HEK293 (cell line): Measurements from ENCODE around the gene ARL14.

Experiments
- CTCF ChIA-PET: fragments of 350-600 bp; formaldehyde crosslinking; extraction: SDS; loops from one replicate; lab custom pipeline; 2021; ENCODE audit warnings: antibody characterized with exemption; lab: Yijun Ruan, JAX
- POLR2A ChIA-PET: fragments of 300-600 bp; formaldehyde crosslinking; extraction: SDS; loops from one replicate; lab custom pipeline; 2020; ENCODE audit warnings: antibody characterized with exemption, inconsistent platforms; lab: Yijun Ruan, JAX
- H3K27ac ChIP-seq: fragments of 200-500 bp; sonication (Bioruptor generic); 2 replicates; pipeline ENCODE4 v1.5.1; 2014; ENCODE audit warnings: low read depth, low read length, control low read depth, inconsistent platforms; ENCODE audit errors: extremely low read depth
- H3K36me3 ChIP-seq, 2 experiments: fragments of 200-500 bp in 1 of 2; sonication (Bioruptor generic) in 1 of 2; 1 replicate in 1 of 2; 2 replicates in 1 of 2; pipeline ENCODE4 v1.5.1; 2014 to 2017; ENCODE audit warnings: inconsistent platforms in 2 of 2, low read length in 2 of 2; ENCODE audit not compliant: control insufficient read depth in 2 of 2, insufficient read depth in 1 of 2
- H3K4me1 ChIP-seq: fragments of 200-500 bp; sonication (Bioruptor generic); 2 replicates; pipeline ENCODE4 v1.5.1; 2014; ENCODE audit warnings: mild to moderate bottlenecking, low read length, inconsistent platforms; ENCODE audit not compliant: control insufficient read depth, insufficient read depth
- H3K4me3 ChIP-seq: 2 replicates; pipeline ENCODE4 v1.5.1; 2011; ENCODE audit warnings: low read depth, mild to moderate bottlenecking, control low read depth, low read length, moderate library complexity
- H3K9me3 ChIP-seq: fragments of 200-500 bp; sonication (Bioruptor generic); 2 replicates; pipeline ENCODE4 v1.5.1; 2014; ENCODE audit warnings: low read depth, low read length, inconsistent platforms; ENCODE audit not compliant: control insufficient read depth, insufficient read depth
- CTCF ChIP-seq: fragments of 450-650 bp; formaldehyde crosslinking; IDR thresholded peaks from 2 replicates; pipeline ENCODE4 v1.5.1; 2016; ENCODE audit warnings: missing biosample characterization, missing genetic modification characterization
- MEIS1 ChIP-seq: sonication (generic); formaldehyde crosslinking; IDR thresholded peaks from 2 replicates; pipeline ENCODE4 v1.8.1; 2022; ENCODE audit warnings: missing genetic modification reagents, mild to moderate bottlenecking, borderline replicate concordance
- PRDM2 ChIP-seq: fragments of 450-650 bp; formaldehyde crosslinking; IDR thresholded peaks from 2 replicates; pipeline ENCODE4 v1.5.1; 2016; ENCODE audit warnings: missing biosample characterization, missing genetic modification characterization, borderline replicate concordance
- REST ChIP-seq: fragments of 450-650 bp; formaldehyde crosslinking; IDR thresholded peaks from 2 replicates; pipeline ENCODE4 v1.5.1; 2016; ENCODE audit warnings: missing biosample characterization, missing genetic modification characterization
- SALL2 ChIP-seq: fragments of 450-650 bp; formaldehyde crosslinking; IDR thresholded peaks from 2 replicates; pipeline ENCODE4 v1.5.0; 2017; ENCODE audit warnings: missing biosample characterization, mild to moderate bottlenecking, missing genetic modification characterization, borderline replicate concordance
- ZEB2 ChIP-seq: fragments of 450-650 bp; formaldehyde crosslinking; IDR thresholded peaks from 2 replicates; pipeline ENCODE4 v1.5.1; 2016; ENCODE audit warnings: missing biosample characterization, missing genetic modification characterization
- ZNF148 ChIP-seq: fragments of 450-650 bp; formaldehyde crosslinking; IDR thresholded peaks from 2 replicates; pipeline ENCODE4 v1.5.0; 2017; ENCODE audit warnings: missing biosample characterization, missing genetic modification characterization, borderline replicate concordance
- ZNF266 ChIP-seq: fragments of 450-650 bp; formaldehyde crosslinking; IDR thresholded peaks from 2 replicates; pipeline ENCODE4 v1.5.1; 2016; ENCODE audit warnings: missing biosample characterization, missing genetic modification characterization, low read depth
- ZNF610 ChIP-seq: fragments of 450-650 bp; formaldehyde crosslinking; IDR thresholded peaks from 2 replicates; pipeline ENCODE4 v1.5.1; 2016; ENCODE audit warnings: missing biosample characterization, missing genetic modification characterization, borderline replicate concordance
- ZNF660 ChIP-seq: fragments of 450-650 bp; IDR thresholded peaks from 2 replicates; pipeline ENCODE4 v1.5.1; 2018; ENCODE audit warnings: missing biosample characterization, mild to moderate bottlenecking, missing genetic modification characterization
- ZNF670 ChIP-seq: fragments of 450-650 bp; formaldehyde crosslinking; IDR thresholded peaks from 2 replicates; pipeline ENCODE4 v1.5.1; 2016; ENCODE audit warnings: missing biosample characterization, missing genetic modification characterization, low read depth
- ZNF776 ChIP-seq: fragments of 450-650 bp; formaldehyde crosslinking; IDR thresholded peaks from 2 replicates; pipeline ENCODE4 v1.5.0; 2017; ENCODE audit warnings: missing biosample characterization, missing genetic modification characterization, borderline replicate concordance
- ZSCAN16 ChIP-seq: fragments of 450-650 bp; formaldehyde crosslinking; IDR thresholded peaks from 2 replicates; pipeline ENCODE4 v1.5.1; 2016; ENCODE audit warnings: missing biosample characterization, missing genetic modification characterization
- ZSCAN4 ChIP-seq: fragments of 450-650 bp; formaldehyde crosslinking; IDR thresholded peaks from 2 replicates; pipeline ENCODE4 v1.5.1; 2017; ENCODE audit warnings: missing biosample characterization, missing genetic modification characterization

ARL14 gene

GRCh38 chr3:160722331-160722730, 45.4 kb downstream of the ARL14 start:
- TF ChIP-seq ZNF610: no peak
- no peak for TF ChIP-seq ZNF148
- TF ChIP-seq ZNF660 (tag by site-specific recombination): no peak
- CTCF ChIA-PET: no interaction called here

GRCh38 chr3:160725338-160725737, 48.4 kb downstream of the ARL14 start:
- POLR2A ChIA-PET: no interaction called here
- Histone ChIP-seq H3K4me1 (no peaks in the 10 kb centered on the region), H3K27ac (no peak overlapping the region)

More at GRCh38 chr3:160722331-160722730, 45.4 kb downstream of the ARL14 start:
- no peak overlapping the region for H3K4me3 ChIP-seq
- H3K27ac ChIP-seq: no peak overlapping the region
- H3K36me3 ChIP-seq: no peaks in the 10 kb centered on the region
- H3K4me1 ChIP-seq: no peaks in the 10 kb centered on the region
- POLR2A ChIA-PET: no interaction called here
- H3K9me3 ChIP-seq: no peaks in the 10 kb centered on the region

More at GRCh38 chr3:160725338-160725737, 48.4 kb downstream of the ARL14 start:
- TF ChIP-seq PRDM2 (no peak), ZNF670 (tag by site-specific recombination) (no peak), ZEB2 (no peak), SALL2 (tag by site-specific recombination) (no peak), REST (tag by site-specific recombination) (no peak), ZSCAN4 (tag by site-specific recombination) (no peak), ZSCAN16 (tag by site-specific recombination) (no peak), MEIS1 (no peak), CTCF (tag by site-specific recombination) (no peak), ZNF266 (no peak), ZNF776 (tag by site-specific recombination) (no peak)
- Histone ChIP-seq H3K36me3 (no peaks in the 10 kb centered on the region), H3K4me3 (no peak overlapping the region), H3K9me3 (no peaks in the 10 kb centered on the region)
- CTCF ChIA-PET: no interaction called here
